Forelimb muscle (tissue), 1 donor: Measurements from ENCODE around the gene HSPB1. TPM values are rescaled to one million over a fixed set of nuclear protein-coding genes. Genes with fewer than 3 reads are reported as not detected.
"Not testable (repeated sequence)": the region's sequence is repeated elsewhere in the genome, so short reads cannot be mapped to it uniquely, and the experiment has no call there.

Experiments used
- DNase-seq: peaks from one replicate; pipeline ENCODE4 v3.0.0-alpha.2; 2013; ENCODE audit warnings: low read depth
- polyA plus RNA-seq: library from polyadenylated mRNA; unstranded; fragments of 120-200 nt; gene quantifications from one replicate; pipeline ENCODE4 v1.2.1, GENCODE V29; 2013; ENCODE audit not compliant: insufficient read length

Gene HSPB1
- polyA plus RNA-seq, 1 donor, result 2,009 TPM

DNA sequence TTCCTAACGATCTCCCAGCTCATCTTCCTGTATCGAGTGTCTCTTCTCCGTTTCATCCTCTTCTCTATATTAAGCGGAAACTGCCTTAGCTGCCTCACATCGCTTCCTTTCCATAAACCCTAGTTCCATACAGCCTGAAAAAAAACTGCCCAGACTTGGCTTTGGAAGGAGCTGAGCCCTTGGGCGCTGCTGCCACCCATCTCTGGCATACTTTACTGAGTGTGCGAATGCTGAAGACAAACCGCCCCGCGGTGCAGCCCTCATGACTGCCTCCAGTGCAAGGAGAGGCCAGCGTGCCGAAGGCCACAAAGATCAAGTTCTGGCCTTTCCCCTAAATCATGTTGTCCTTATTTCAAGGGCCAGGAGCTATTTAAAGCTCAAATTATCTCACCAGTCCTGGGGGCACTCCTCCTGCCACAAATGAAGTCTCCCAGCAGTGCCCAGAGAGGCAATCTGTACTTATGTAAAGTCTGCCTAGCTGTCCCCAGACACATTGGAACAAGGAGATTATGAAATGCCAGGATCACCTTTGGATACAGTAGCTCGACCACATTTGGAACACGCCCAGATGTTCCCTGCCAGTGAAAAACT lies 31.1 kb downstream of the HSPB1 start:
- DNase-seq, result no peak

DNA sequence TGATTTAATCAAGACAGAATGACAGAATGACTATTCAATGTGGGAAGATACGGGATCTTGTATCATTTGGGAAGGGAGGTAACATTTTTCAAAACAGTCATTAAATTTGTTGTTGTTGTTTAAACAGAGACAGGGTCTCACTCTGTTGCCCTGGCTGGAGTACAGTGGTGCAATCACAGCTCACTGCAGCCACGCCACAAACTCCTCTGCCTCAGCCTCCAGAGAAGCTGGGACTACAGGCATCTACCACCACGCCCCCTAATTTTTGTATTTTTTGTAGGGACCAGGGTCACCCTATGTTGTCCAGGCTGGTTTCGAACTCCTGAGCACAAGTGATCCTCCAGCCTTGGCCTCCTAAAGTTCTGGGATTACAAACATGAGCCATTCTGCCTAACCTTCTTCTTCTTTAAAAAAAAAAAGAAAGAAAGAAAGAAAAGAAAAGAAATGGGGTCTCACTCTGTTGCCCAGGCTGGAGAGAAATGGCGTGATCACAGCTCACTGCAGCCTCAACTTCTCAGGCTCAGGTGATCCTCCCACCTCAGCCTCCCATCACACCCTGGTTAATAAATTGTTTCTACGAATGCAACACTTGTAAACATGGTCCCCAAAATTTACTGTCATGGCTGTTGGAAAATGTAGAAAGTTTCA lies 32.0 kb downstream of the HSPB1 start:
- DNase-seq, result no peak

DNA sequence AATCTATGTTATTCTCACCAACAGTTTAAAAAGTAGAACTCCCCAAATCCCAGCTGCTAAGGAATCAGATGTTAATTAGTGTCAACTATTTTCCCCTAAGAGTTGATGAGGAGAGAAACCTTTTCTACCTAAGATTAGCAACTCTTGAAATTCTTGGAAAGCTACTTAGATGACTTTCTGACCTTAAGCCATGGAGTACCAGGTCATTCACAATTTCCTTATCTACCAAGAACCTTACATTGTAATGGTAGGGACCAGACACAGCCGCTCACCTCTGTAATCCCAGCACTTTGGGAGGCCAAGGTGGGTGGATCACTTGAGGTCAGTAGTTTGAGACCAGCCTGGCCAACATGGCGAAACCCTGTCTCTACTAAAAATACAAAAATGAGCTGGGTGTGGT lies 32.9 kb downstream of the HSPB1 start:
- DNase-seq, result not testable (repeated sequence)

DNA sequence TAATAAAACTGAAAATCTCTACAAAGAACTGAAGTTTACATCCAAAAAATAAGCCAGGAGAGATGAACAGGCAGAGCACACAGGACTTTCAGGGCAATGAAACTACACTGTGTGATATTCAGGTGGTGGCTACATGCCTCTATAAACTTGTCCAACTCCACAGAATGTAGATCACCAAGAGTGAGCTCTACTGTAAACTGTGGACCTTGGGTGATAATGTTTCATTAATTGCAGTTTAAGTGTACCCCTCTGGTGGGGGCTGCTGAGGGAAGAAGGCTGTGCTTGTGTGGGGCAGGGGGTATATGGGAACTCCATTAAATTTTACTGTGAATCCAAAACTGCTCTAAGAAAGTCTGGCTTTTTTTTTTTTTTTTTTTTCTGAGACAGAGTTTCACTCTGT lies 33.6 kb downstream of the HSPB1 start:
- DNase-seq, result no peak

DNA sequence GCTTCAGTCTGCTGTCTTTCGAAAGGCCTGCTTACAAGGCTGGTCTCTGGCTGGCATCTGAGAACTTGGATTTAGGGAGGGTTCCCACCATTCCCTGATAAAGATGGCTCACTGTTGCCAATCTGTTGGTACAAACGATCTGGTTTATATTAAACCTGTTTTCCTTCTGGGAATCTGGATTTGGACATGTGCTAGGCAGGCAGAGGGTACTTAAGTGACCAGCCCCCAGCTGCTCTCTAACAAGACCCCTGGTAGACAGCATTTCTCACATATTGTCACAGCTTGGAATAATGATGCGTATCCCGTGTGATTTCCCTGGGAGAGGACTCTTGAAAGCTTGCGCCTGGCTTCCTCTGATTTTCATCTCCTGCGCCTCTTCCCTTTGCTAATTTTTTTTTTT lies 34.7 kb downstream of the HSPB1 start:
- no peak for DNase-seq

DNA sequence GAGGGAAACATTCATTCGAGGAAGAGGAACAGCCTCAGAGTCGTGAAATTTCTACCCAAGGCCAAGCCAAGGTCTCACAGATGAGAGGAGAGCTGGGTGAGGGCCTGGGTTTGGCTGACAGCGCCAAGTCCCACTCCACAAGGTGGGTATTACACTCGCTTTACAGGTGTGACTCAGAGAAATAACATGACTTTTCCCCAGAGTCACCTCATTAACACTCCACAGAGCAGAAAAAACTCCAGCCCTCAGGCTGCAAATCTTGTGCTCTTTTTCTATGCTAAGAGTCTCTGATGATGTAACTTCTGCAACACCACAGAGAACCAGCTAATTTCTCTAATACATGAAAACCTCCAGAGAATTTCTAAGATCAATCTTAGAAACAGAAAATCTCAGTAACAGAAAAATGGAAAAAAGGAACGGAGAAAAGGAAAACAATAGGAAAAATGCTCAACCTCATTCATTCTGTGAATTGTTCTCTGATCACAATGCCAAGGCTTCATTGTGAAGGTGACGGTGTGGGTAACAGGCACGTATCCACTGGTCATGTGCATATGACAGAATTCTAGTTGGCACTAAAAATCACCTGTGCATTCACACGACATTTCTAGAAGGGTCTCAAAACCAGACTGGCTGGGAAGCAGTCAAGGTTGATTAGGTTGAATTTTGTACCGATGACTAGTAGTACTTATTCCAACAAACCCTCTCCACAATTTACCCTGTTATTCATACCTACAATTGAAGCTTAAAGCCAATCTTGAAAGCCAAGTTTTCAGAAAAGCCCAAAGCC lies 36.0 kb downstream of the HSPB1 start:
- DNase-seq, result no peak

DNA sequence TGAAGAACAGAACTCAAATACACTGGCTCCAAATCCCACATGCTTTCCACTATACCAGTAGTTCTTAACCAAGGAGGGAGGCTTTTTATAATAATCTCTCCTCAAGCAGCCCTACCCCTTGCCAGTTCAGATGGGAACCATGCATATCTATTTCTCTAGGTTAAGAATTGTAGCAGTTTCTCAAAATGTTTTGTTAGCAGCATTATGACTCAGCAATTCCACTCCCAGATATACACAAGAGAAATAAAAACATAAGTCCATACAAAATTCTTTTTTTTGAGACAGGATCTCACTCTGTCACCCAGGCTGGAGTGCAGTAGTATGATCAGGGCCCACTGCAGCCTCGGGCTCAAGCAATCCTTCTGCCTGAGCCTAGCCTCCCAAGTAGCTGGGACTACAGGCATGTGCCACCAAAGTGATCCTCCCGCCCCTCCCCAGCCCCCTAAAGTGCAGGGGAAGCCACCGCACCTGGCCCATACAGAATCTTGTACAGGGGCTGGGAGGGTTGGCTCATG lies 38.2 kb downstream of the HSPB1 start:
- DNase-seq, result no peak

DNA sequence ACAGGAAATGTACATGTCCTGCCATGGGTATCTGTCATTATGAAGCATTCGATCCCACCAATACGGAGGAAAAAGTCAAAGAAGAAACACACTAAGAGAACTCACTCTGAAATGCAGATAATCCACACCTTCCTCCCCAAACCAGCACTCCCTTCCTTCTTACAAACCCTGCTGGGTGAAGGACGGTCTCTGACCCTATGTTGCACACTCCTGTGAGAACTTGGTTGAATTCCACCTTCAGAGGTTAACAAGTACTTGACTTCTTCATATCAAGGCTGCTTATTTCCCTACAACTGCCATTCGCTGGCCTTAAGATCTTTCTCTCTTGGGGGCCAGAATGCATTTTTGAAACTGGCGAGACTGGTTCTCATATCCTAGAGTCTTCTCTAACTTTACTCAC lies 39.7 kb downstream of the HSPB1 start:
- DNase-seq, result no peak

DNA sequence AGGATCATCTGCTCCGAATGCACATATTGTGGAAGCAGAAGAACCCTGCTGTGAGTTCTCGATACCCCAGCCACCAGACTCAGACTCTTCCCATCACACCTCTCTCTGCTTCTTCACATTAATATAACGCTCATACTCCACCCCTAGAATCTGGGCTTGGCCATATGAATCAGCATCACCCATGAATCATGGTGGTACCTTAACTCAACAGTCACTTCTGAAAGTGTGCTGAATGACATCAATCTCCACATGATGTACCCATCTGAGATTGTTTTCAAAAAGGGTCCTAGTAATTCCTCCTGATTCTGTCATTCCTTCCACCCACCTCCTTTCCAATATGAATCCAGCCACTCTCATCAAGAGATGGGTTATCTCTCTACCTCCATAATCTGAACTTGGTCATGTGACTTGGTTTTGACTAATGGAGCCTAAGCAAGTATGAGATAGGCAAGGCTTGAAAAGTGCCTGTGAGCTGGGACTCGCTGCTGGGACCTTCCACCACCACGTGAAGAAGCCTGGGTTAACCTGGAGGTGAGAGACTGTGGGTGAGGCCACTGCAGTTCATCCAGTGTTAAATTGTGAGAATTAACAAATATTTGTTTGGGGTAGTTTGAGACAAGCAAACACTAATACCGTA lies 40.9 kb downstream of the HSPB1 start:
- DNase-seq, result no peak

DNA sequence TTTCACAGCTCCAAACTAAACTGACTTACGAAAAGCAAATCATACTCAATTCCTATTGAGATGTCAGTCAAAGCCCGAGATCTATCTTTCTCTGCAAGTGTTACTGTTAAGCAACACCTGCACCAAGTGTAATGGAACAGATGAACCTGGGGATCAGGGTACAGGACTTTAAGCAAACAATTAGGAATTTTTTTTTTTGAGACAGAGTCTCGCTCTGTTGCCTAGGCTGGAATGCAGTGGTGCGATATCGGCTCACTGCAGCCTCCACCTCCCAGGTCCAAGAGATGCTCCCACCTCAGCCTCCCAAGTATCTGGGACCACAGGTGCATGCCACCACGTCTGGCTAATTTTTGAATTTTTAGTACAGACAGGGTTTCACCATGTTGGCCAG lies 41.5 kb downstream of the HSPB1 start:
- DNase-seq, result no peak

DNA sequence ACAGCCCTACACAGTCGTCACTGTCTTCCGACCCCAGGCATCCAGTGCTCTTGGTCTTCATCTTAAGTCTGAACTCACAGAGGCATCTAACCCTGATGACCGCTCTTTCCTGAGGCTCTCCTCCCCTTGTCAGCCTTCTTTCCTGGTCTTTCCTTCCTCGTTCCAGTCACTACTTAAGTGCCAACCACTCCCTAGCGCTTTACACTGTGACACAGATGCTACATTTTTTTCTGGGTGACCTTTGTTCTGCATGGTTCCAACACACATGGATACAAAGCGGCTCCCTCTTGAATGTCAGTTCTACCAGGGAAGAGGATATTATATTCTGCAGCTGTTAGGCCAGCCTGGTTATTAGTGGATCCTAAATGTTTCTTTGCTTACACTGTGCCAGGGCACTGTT lies 43.6 kb downstream of the HSPB1 start:
- no peak for DNase-seq

DNA sequence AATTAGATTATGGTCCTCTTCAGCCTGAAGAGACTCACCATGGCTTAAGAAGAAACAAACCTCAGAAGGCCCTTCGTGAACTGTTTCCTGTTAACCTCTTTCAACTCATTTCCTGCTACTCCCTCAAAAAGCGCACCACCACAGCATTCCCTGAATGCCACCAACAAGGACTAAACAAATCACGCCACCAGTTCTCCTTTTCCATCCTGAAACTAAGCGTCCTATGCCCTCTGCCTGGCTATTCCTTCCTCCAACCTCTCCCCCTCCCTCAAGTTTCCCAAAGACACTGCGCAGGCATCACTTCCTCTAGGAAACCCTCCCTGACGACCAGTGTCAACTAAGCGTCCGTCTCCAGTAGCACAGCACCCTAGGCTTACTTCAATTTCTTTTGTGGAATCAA lies 44.3 kb downstream of the HSPB1 start:
- DNase-seq, result no peak

DNA sequence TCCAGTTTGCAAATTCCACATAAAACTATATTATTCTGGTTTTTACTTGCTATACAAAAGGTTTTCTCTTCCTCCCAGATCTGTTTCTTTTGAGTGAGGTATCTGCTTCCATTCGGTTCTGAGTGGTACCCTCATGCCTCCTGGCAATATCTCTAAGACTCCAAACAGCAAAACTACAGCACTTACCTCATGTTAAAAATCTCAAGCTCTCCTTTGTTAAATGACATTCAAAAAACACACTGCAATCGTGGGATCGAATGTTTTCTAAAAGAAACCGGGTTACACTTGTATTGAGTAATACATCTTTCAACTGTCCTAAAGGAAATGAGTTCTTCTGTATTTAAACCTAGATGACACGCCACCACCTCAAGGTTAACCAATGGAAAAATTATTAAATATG lies 45.2 kb downstream of the HSPB1 start:
- DNase-seq, result no peak

DNA sequence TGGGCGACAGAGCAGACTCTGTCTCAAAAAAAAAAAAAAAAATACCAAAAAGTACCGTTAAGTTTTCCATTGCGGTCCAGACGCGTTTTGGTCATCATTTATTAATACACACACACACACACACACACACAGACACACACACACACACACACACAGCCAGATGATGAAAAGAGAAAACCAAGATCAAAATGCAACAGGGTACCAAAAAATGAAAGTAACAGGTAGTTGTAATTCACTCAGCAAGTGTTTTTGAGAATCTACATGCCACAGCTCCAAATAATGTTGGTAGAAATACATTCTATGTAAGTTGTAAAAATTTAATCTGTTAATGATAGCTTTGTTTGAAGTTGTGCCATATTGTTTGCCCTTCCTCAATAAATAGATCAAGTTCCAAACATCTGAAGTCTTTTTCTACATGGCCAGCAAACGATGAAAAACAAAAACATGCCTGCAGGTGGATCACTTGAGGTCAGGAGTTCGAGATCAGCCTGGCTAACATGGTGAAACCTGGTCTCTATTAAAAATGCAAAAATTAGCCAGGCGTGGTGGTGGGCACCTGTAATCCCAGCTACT lies 46.9 kb downstream of the HSPB1 start:
- no peak for DNase-seq

DNA sequence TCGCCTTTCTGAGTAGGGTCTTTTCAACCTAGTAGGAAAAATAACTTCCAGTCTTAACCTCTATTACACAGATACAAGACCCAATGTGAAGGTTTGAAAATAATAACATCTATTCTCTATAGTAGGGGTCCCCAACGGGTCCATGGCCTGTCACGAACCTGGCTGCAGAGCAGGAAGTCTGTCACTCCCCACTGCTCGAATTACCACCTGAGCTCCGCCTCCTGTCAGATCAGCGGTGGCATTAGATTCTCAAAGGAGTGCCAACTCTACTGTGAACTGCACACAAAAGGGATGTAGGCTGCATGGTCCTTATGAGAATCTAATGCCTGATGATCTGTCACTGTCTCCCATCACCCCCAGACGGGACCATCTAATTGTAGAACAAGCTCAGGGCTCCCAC lies 48.9 kb downstream of the HSPB1 start:
- DNase-seq, result no peak

DNA sequence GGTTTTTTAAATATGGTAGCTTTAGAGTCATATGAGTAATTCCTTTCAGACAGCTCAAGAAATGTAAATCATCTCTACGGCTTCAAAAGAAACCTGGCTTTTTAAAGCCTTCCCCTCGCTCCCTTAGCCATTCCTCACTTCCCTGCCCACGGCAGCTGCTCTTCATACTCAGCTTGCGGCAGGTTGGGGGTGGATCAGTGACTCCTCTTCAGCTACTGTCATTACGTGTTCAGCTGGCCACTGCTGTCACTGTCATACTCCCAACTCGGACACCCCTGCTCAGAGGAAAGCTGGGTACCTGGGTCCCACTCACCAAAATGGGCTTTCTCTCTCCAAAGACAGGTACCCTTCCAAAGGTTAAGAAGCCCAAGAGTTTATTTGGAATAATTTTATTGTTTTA lies 49.7 kb downstream of the HSPB1 start:
- DNase-seq, result no peak

DNA sequence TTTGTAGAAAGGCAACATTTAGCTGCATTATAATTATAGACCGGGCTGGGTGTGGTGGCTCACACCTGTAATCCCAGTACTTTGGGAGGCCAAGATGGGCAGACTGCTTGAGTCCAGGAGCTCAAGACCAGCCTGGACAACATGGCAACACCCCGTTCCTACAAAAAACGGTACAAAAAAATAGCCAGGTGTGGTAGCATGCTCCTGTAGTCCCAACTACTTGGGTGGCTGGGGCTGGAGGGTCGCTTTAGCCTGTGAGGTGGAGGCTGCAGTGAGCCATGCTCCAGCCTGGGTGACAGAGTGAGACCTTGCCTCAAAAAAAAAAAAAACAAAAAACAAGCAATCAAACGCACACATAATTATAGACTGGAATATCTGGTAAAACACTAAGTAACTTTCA lies 51.3 kb downstream of the HSPB1 start:
- no peak for DNase-seq

Other genes with a start within 250 kb of the HSPB1 start
- gene SRRM3, start 100.8 kb upstream of the HSPB1 start, polyA plus RNA-seq, result 0.63 TPM
- gene YWHAG, start 56.3 kb downstream of the HSPB1 start, polyA plus RNA-seq, result 175 TPM
- 0.94 TPM for gene SSC4D, start 107.0 kb downstream of the HSPB1 start, polyA plus RNA-seq
- 12.1 TPM for gene ZP3, start 122.3 kb downstream of the HSPB1 start, polyA plus RNA-seq
- gene DTX2, start 159.0 kb downstream of the HSPB1 start, polyA plus RNA-seq, result 7.5 TPM
- gene UPK3B, start 207.9 kb downstream of the HSPB1 start, polyA plus RNA-seq, result 0.22 TPM
- gene SPDYE16, start 240.6 kb downstream of the HSPB1 start, polyA plus RNA-seq, result 2.7 TPM